ENCODE results near the gene NTRK3. TPM values are rescaled to one million over a fixed set of nuclear protein-coding genes. Genes with fewer than 3 reads are reported as not detected.

The NTRK3 gene
- total RNA-seq, 6 donors from 2014 or later: 1.4 to 11.5 (median 2.4) TPM

GRCh38 chr15:88021601-88022000, 234.9 kb downstream of the NTRK3 start:
- H3K36me3 ChIP-seq: no peaks in the 10 kb centered on the region
- H3K27me3 ChIP-seq: no peaks in the 10 kb centered on the region
- 78 to 83% methylated on average over 4 of the region's 4 CpGs for WGBS, 2 donors
- DNase-seq: no peak
- no peaks in the 10 kb centered on the region for H3K9me3 ChIP-seq
- no peak overlapping the region for H3K4me3 ChIP-seq
- no peaks in the 10 kb centered on the region for H3K4me1 ChIP-seq
- ATAC-seq (ENCODE audit: low FRiP score in 2 of 2): no peak
- no peak overlapping the region for H3K27ac ChIP-seq
- no peak for TF ChIP-seq CTCF (IDR thresholded peaks at IDR 0.05)
- TF ChIP-seq POLR2A (IDR thresholded peaks at IDR 0.05): no peak
- no peak for TF ChIP-seq POLR2AphosphoS5 (IDR thresholded peaks at IDR 0.05)
- TF ChIP-seq EP300 (IDR thresholded peaks at IDR 0.05): no peak

- Histone ChIP-seq H3K4me3 (no peak overlapping the region), H3K9me3 (no peaks in the 10 kb centered on the region), H3K27me3 (no peaks in the 10 kb centered on the region), H3K4me1 (no peaks in the 10 kb centered on the region), H3K27ac (no peak overlapping the region), H3K36me3 (no peaks in the 10 kb centered on the region)
- WGBS, 2 donors: 64 to 77% methylated on average over 2 to 3 of the region's 3 CpGs
- ATAC-seq (ENCODE audit: low FRiP score in 2 of 2) (no peak), DNase-seq (no peak)
- TF ChIP-seq POLR2AphosphoS5 (IDR thresholded peaks at IDR 0.05): no peak
- no peak for TF ChIP-seq CTCF (IDR thresholded peaks at IDR 0.05)
- TF ChIP-seq EP300 (IDR thresholded peaks at IDR 0.05): no peak
- TF ChIP-seq POLR2A (IDR thresholded peaks at IDR 0.05): no peak
Measured at GRCh38 chr15:88020806-88021205, 235.7 kb downstream of the NTRK3 start.

GRCh38 chr15:88019656-88020055, 236.9 kb downstream of the NTRK3 start:
- no peaks in the 10 kb centered on the region for H3K9me3 ChIP-seq
- H3K4me3 ChIP-seq: no peak overlapping the region
- no peak overlapping the region for H3K27ac ChIP-seq
- 69 to 79% methylated on average over 2 of the region's 2 CpGs for WGBS, 2 donors
- H3K4me1 ChIP-seq: no peaks in the 10 kb centered on the region
- H3K36me3 ChIP-seq: no peaks in the 10 kb centered on the region
- DNase-seq (no peak), ATAC-seq (ENCODE audit: low FRiP score in 2 of 2) (no peak)
- no peak for TF ChIP-seq CTCF (IDR thresholded peaks at IDR 0.05)
- TF ChIP-seq POLR2A (IDR thresholded peaks at IDR 0.05): no peak
- no peak for TF ChIP-seq POLR2AphosphoS5 (IDR thresholded peaks at IDR 0.05)
- TF ChIP-seq EP300 (IDR thresholded peaks at IDR 0.05): no peak
- H3K27me3 ChIP-seq: no peaks in the 10 kb centered on the region

GRCh38 chr15:88018869-88019641, 237.5 kb downstream of the NTRK3 start:
- Histone ChIP-seq H3K27ac (no peak overlapping the region), H3K27me3 (no peaks in the 10 kb centered on the region), H3K36me3 (no peaks in the 10 kb centered on the region), H3K4me3 (no peak overlapping the region), H3K4me1 (no peaks in the 10 kb centered on the region), H3K9me3 (no peaks in the 10 kb centered on the region)
- TF ChIP-seq POLR2AphosphoS5 (IDR thresholded peaks at IDR 0.05) (no peak), CTCF (IDR thresholded peaks at IDR 0.05) (no peak), POLR2A (IDR thresholded peaks at IDR 0.05) (no peak), EP300 (IDR thresholded peaks at IDR 0.05) (no peak)
- ATAC-seq (ENCODE audit: low FRiP score in 2 of 2): no peak
- WGBS, 2 donors: 83 to 86% methylated on average over 1 of the region's 1 CpG
- no peak for DNase-seq

- H3K36me3 ChIP-seq: no peaks in the 10 kb centered on the region
- no peak overlapping the region for H3K4me3 ChIP-seq
- no peaks in the 10 kb centered on the region for H3K9me3 ChIP-seq
- no peak overlapping the region for H3K27ac ChIP-seq
- TF ChIP-seq POLR2A (IDR thresholded peaks at IDR 0.05) (no peak), POLR2AphosphoS5 (IDR thresholded peaks at IDR 0.05) (no peak), EP300 (IDR thresholded peaks at IDR 0.05) (no peak), CTCF (IDR thresholded peaks at IDR 0.05) (no peak)
- ATAC-seq (ENCODE audit: low FRiP score in 2 of 2) (no peak), DNase-seq (no peak)
- no peaks in the 10 kb centered on the region for H3K27me3 ChIP-seq
- H3K4me1 ChIP-seq: no peaks in the 10 kb centered on the region
- 92 to 97% methylated on average over 4 of the region's 4 CpGs for WGBS, 2 donors
Measured at GRCh38 chr15:88017753-88018152, 238.8 kb downstream of the NTRK3 start.

Measured in upper lobe of left lung (tissue), 6 donors.